Measurements from ENCODE around the gene SHISA8. TPM values are rescaled to one million over a fixed set of nuclear protein-coding genes. Genes with fewer than 3 reads are reported as not detected.

The SHISA8 gene
- polyA plus RNA-seq, 1 donor = 0.10 TPM

- Histone ChIP-seq H3K4me3 (ENCODE audit: low read length) (no peak overlapping the region), H3K4me1 (ENCODE audit: control insufficient read depth, insufficient read depth, low read length) (no peaks in the 10 kb centered on the region), H3K9me3 (ENCODE audit: control insufficient read depth, low read depth, low read length) (no peaks in the 10 kb centered on the region), H3K27me3 (ENCODE audit: control insufficient read depth, insufficient read depth, low read length) (peaks cover 3% of the 10 kb centered on the region), H3K27ac (ENCODE audit: low read length) (no peak overlapping the region), H3K36me3 (ENCODE audit: control insufficient read depth, insufficient read depth, low read length) (peaks cover under 1% of the 10 kb centered on the region)
- no CpG with 5 or more reads among the region's 16 CpGs for WGBS (ENCODE audit: insufficient coverage, low lambda C conversion rate)
- DNase-seq = no peak
Measured at GRCh38 chr22:41933411-41934177, 18.7 kb upstream of the SHISA8 start.

- Histone ChIP-seq H3K27ac (ENCODE audit: low read length) (no peak overlapping the region), H3K36me3 (ENCODE audit: control insufficient read depth, insufficient read depth, low read length) (no peaks in the 10 kb centered on the region), H3K27me3 (ENCODE audit: control insufficient read depth, insufficient read depth, low read length) (peaks cover 12% of the 10 kb centered on the region), H3K4me3 (ENCODE audit: low read length) (no peak overlapping the region), H3K9me3 (ENCODE audit: control insufficient read depth, low read depth, low read length) (no peaks in the 10 kb centered on the region), H3K4me1 (ENCODE audit: control insufficient read depth, insufficient read depth, low read length) (no peaks in the 10 kb centered on the region)
- DNase-seq = no peak
- no CpG with 5 or more reads among the region's 12 CpGs for WGBS (ENCODE audit: insufficient coverage, low lambda C conversion rate)
Measured at GRCh38 chr22:41932353-41932752, 17.5 kb upstream of the SHISA8 start.

- H3K9me3 ChIP-seq (ENCODE audit: control insufficient read depth, low read depth, low read length) = no peaks in the 10 kb centered on the region
- H3K27me3 ChIP-seq (ENCODE audit: control insufficient read depth, insufficient read depth, low read length) = peaks cover 18% of the 10 kb centered on the region
- H3K27ac ChIP-seq (ENCODE audit: low read length) = no peak overlapping the region
- no peak overlapping the region for H3K4me3 ChIP-seq (ENCODE audit: low read length)
- peak in 1 of 2 donors; percentile 39 for DNase-seq
- WGBS (ENCODE audit: insufficient coverage, low lambda C conversion rate) = no CpG with 5 or more reads among the region's 10 CpGs
- no peaks in the 10 kb centered on the region for H3K36me3 ChIP-seq (ENCODE audit: control insufficient read depth, insufficient read depth, low read length)
- no peaks in the 10 kb centered on the region for H3K4me1 ChIP-seq (ENCODE audit: control insufficient read depth, insufficient read depth, low read length)
Measured at GRCh38 chr22:41931701-41932269, 16.9 kb upstream of the SHISA8 start.

- no CpG with 5 or more reads among the region's 8 CpGs for WGBS (ENCODE audit: insufficient coverage, low lambda C conversion rate)
- peaks cover 2% of the 10 kb centered on the region for H3K4me1 ChIP-seq (ENCODE audit: control insufficient read depth, insufficient read depth, low read length)
- peaks cover 33% of the 10 kb centered on the region for H3K27me3 ChIP-seq (ENCODE audit: control insufficient read depth, insufficient read depth, low read length)
- no peak overlapping the region for H3K27ac ChIP-seq (ENCODE audit: low read length)
- H3K36me3 ChIP-seq (ENCODE audit: control insufficient read depth, insufficient read depth, low read length) = no peaks in the 10 kb centered on the region
- DNase-seq = no peak
- peaks cover 2% of the 10 kb centered on the region for H3K9me3 ChIP-seq (ENCODE audit: control insufficient read depth, low read depth, low read length)
- no peak overlapping the region for H3K4me3 ChIP-seq (ENCODE audit: low read length)
Measured at GRCh38 chr22:41929418-41929810, 14.5 kb upstream of the SHISA8 start.

- no CpG with 5 or more reads among the region's 14 CpGs for WGBS (ENCODE audit: insufficient coverage, low lambda C conversion rate)
- DNase-seq = no peak
- no peak overlapping the region for H3K4me3 ChIP-seq (ENCODE audit: low read length)
- peaks cover 33% of the 10 kb centered on the region for H3K27me3 ChIP-seq (ENCODE audit: control insufficient read depth, insufficient read depth, low read length)
- H3K27ac ChIP-seq (ENCODE audit: low read length) = no peak overlapping the region
- no peaks in the 10 kb centered on the region for H3K36me3 ChIP-seq (ENCODE audit: control insufficient read depth, insufficient read depth, low read length)
- peaks cover 2% of the 10 kb centered on the region for H3K9me3 ChIP-seq (ENCODE audit: control insufficient read depth, low read depth, low read length)
- peaks cover 2% of the 10 kb centered on the region for H3K4me1 ChIP-seq (ENCODE audit: control insufficient read depth, insufficient read depth, low read length)
Measured at GRCh38 chr22:41928593-41929417, 13.9 kb upstream of the SHISA8 start.

GRCh38 chr22:41927813-41928212 is 12.9 kb upstream of the SHISA8 start:
- Histone ChIP-seq H3K9me3 (ENCODE audit: control insufficient read depth, low read depth, low read length) (peaks cover 2% of the 10 kb centered on the region), H3K36me3 (ENCODE audit: control insufficient read depth, insufficient read depth, low read length) (no peaks in the 10 kb centered on the region), H3K27ac (ENCODE audit: low read length) (no peak overlapping the region), H3K4me1 (ENCODE audit: control insufficient read depth, insufficient read depth, low read length) (peaks cover 2% of the 10 kb centered on the region), H3K4me3 (ENCODE audit: low read length) (no peak overlapping the region), H3K27me3 (ENCODE audit: control insufficient read depth, insufficient read depth, low read length) (peaks cover 40% of the 10 kb centered on the region)
- 70% methylated on average over 3 of the region's 6 CpGs for WGBS (ENCODE audit: insufficient coverage, low lambda C conversion rate)
- no peak for DNase-seq

- peaks cover 2% of the 10 kb centered on the region for H3K9me3 ChIP-seq (ENCODE audit: control insufficient read depth, low read depth, low read length)
- no peaks in the 10 kb centered on the region for H3K36me3 ChIP-seq (ENCODE audit: control insufficient read depth, insufficient read depth, low read length)
- no peak overlapping the region for H3K27ac ChIP-seq (ENCODE audit: low read length)
- H3K4me3 ChIP-seq (ENCODE audit: low read length) = peak overlapping the region; percentile 23
- peaks cover 41% of the 10 kb centered on the region for H3K27me3 ChIP-seq (ENCODE audit: control insufficient read depth, insufficient read depth, low read length)
- peaks cover 2% of the 10 kb centered on the region for H3K4me1 ChIP-seq (ENCODE audit: control insufficient read depth, insufficient read depth, low read length)
- WGBS (ENCODE audit: insufficient coverage, low lambda C conversion rate) = no CpG with 5 or more reads among the region's 48 CpGs
- DNase-seq = peak; percentile 50 to 51
Measured at GRCh38 chr22:41925783-41926460, 11.0 kb upstream of the SHISA8 start.

- Histone ChIP-seq H3K4me3 (ENCODE audit: low read length) (no peak overlapping the region), H3K9me3 (ENCODE audit: control insufficient read depth, low read depth, low read length) (peaks cover 7% of the 10 kb centered on the region), H3K36me3 (ENCODE audit: control insufficient read depth, insufficient read depth, low read length) (no peaks in the 10 kb centered on the region), H3K27me3 (ENCODE audit: control insufficient read depth, insufficient read depth, low read length) (peaks cover 60% of the 10 kb centered on the region), H3K27ac (ENCODE audit: low read length) (no peak overlapping the region), H3K4me1 (ENCODE audit: control insufficient read depth, insufficient read depth, low read length) (peaks cover 10% of the 10 kb centered on the region)
- no peak for DNase-seq
- no CpG with 5 or more reads among the region's 14 CpGs for WGBS (ENCODE audit: insufficient coverage, low lambda C conversion rate)
Measured at GRCh38 chr22:41923595-41924276, 8.9 kb upstream of the SHISA8 start.

- DNase-seq = no peak
- no peak overlapping the region for H3K27ac ChIP-seq (ENCODE audit: low read length)
- H3K27me3 ChIP-seq (ENCODE audit: control insufficient read depth, insufficient read depth, low read length) = peaks cover 60% of the 10 kb centered on the region
- peaks cover 10% of the 10 kb centered on the region for H3K4me1 ChIP-seq (ENCODE audit: control insufficient read depth, insufficient read depth, low read length)
- no peak overlapping the region for H3K4me3 ChIP-seq (ENCODE audit: low read length)
- no peaks in the 10 kb centered on the region for H3K36me3 ChIP-seq (ENCODE audit: control insufficient read depth, insufficient read depth, low read length)
- peaks cover 7% of the 10 kb centered on the region for H3K9me3 ChIP-seq (ENCODE audit: control insufficient read depth, low read depth, low read length)
- no CpG with 5 or more reads among the region's 4 CpGs for WGBS (ENCODE audit: insufficient coverage, low lambda C conversion rate)
Measured at GRCh38 chr22:41922940-41923594, 8.2 kb upstream of the SHISA8 start.

Measured in large intestine (tissue), 3 donors.